Mesenchymal stem cell (in vitro differentiated cells and primary cell): ENCODE results near the gene ZCCHC13.

Source experiments
- DNase-seq: peaks from one replicate; pipeline ENCODE4 v3.0.0-alpha.2; 2013
- H2AFZ ChIP-seq: one replicate; pipeline ENCODE4 v1.6.1; 2013; ENCODE audit warnings: low read depth, mild to moderate bottlenecking, control low read depth, inconsistent platforms, low read length, moderate library complexity
- H2AK5ac ChIP-seq: 2 replicates; pipeline ENCODE4 v1.6.1; 2013; ENCODE audit warnings: low read length, moderate library complexity, mild to moderate bottlenecking, inconsistent platforms; ENCODE audit not compliant: severe bottlenecking
- H2BK120ac ChIP-seq: one replicate; pipeline ENCODE4 v1.6.1; 2013; ENCODE audit warnings: low read depth, mild to moderate bottlenecking, inconsistent platforms, low read length, moderate library complexity
- H2BK12ac ChIP-seq, 2 experiments: one replicate each; pipeline ENCODE4 v1.6.1; 2013; ENCODE audit warnings: inconsistent platforms in 2 of 2, low read length in 2 of 2, mild to moderate bottlenecking in 2 of 2, moderate library complexity in 2 of 2, control low read depth in 1 of 2
- H2BK15ac ChIP-seq: one replicate; pipeline ENCODE4 v1.6.1; 2013; ENCODE audit warnings: mild to moderate bottlenecking, low read depth, inconsistent platforms; ENCODE audit not compliant: poor library complexity, severe bottlenecking
- H2BK5ac ChIP-seq: 2 replicates; pipeline ENCODE4 v1.6.1; 2013; ENCODE audit warnings: low read depth, mild to moderate bottlenecking, low read length, control low read depth, inconsistent platforms; ENCODE audit not compliant: poor library complexity, severe bottlenecking
- H3K14ac ChIP-seq, 2 experiments: one replicate each; pipeline ENCODE4 v1.6.1; 2013; ENCODE audit warnings: inconsistent platforms in 2 of 2, low read length in 2 of 2, control low read depth in 1 of 2, mild to moderate bottlenecking in 1 of 2, moderate library complexity in 1 of 2
- H3K18ac ChIP-seq, 2 experiments: one replicate each; pipeline ENCODE4 v1.6.1; 2013; ENCODE audit warnings: inconsistent platforms in 2 of 2, low read length in 2 of 2, control low read depth in 1 of 2, low read depth in 1 of 2, mild to moderate bottlenecking in 1 of 2
- H3K23ac ChIP-seq, 2 experiments: one replicate each; pipeline ENCODE4 v1.6.1; 2013; ENCODE audit warnings: inconsistent platforms in 2 of 2, low read length in 2 of 2, mild to moderate bottlenecking in 2 of 2, moderate library complexity in 2 of 2, control low read depth in 1 of 2
- H3K27ac ChIP-seq: 2 replicates; pipeline ENCODE4 v1.5.1; 2013; ENCODE audit warnings: mild to moderate bottlenecking, moderate library complexity, low read length, control low read depth, inconsistent platforms; ENCODE audit not compliant: poor library complexity, severe bottlenecking
- H3K27me3 ChIP-seq, 2 experiments: 2 replicates each; pipeline versions ENCODE4 v1.6.1 to v1.7.0; 2013; ENCODE audit warnings: low read length in 2 of 2, mild to moderate bottlenecking in 2 of 2, moderate library complexity in 2 of 2, control low read depth in 1 of 2, inconsistent platforms in 1 of 2; ENCODE audit not compliant: control insufficient read depth in 1 of 2, insufficient read depth in 1 of 2
- H3K36me3 ChIP-seq, 2 experiments: 2 replicates each; pipeline versions ENCODE4 v1.6.1 to v1.7.0; 2013; ENCODE audit warnings: low read length in 2 of 2, control low read depth in 1 of 2, inconsistent platforms in 1 of 2, low read depth in 1 of 2, mild to moderate bottlenecking in 1 of 2; ENCODE audit not compliant: insufficient read depth in 2 of 2, control insufficient read depth in 1 of 2
- H3K4ac ChIP-seq, 2 experiments: one replicate each; pipeline ENCODE4 v1.6.1; 2013; ENCODE audit warnings: inconsistent platforms in 2 of 2, low read length in 2 of 2, mild to moderate bottlenecking in 2 of 2, moderate library complexity in 2 of 2, control low read depth in 1 of 2, low read depth in 1 of 2
- H3K4me1 ChIP-seq: 2 replicates; pipeline ENCODE4 v1.6.1; 2013; ENCODE audit warnings: low read depth, low read length, control low read depth; ENCODE audit not compliant: control insufficient read depth, insufficient read depth
- H3K4me2 ChIP-seq: 2 replicates; pipeline ENCODE4 v1.6.1; 2013; ENCODE audit warnings: low read length, mild to moderate bottlenecking, inconsistent platforms; ENCODE audit not compliant: poor library complexity, severe bottlenecking
- H3K4me3 ChIP-seq, 2 experiments: 2 replicates each; pipeline versions ENCODE4 v1.5.1 to v1.7.0; 2013; ENCODE audit warnings: low read length in 2 of 2, mild to moderate bottlenecking in 2 of 2, control low read depth in 1 of 2, low read depth in 1 of 2; ENCODE audit not compliant: insufficient read depth in 1 of 2
- H3K79me1 ChIP-seq: replicated peaks from 2 replicates; pipeline ENCODE4 v1.6.1; 2013; ENCODE audit warnings: mild to moderate bottlenecking, control low read depth, low read length, inconsistent platforms; ENCODE audit not compliant: poor library complexity, severe bottlenecking
- H3K9ac ChIP-seq: 2 replicates; pipeline ENCODE4 v1.7.0; 2013; ENCODE audit warnings: mild to moderate bottlenecking, low read length, moderate library complexity
- H3K9me3 ChIP-seq: 2 replicates; pipeline ENCODE4 v1.7.0; 2013; ENCODE audit warnings: mild to moderate bottlenecking, low read length; ENCODE audit not compliant: control insufficient read depth
- H4K8ac ChIP-seq: one replicate; pipeline ENCODE4 v1.6.1; 2013; ENCODE audit warnings: inconsistent platforms, mild to moderate bottlenecking, low read length, moderate library complexity
- H4K91ac ChIP-seq: one replicate; pipeline ENCODE4 v1.6.1; 2013; ENCODE audit warnings: mild to moderate bottlenecking, low read length, inconsistent platforms
- WGBS: methylation state at CpG from one replicate; pipeline ENCODE4 v1.1.7; 2013; ENCODE audit warnings: mixed read lengths; 5-methylcytosine and 5-hydroxymethylcytosine counted together

ZCCHC13 gene

DNA sequence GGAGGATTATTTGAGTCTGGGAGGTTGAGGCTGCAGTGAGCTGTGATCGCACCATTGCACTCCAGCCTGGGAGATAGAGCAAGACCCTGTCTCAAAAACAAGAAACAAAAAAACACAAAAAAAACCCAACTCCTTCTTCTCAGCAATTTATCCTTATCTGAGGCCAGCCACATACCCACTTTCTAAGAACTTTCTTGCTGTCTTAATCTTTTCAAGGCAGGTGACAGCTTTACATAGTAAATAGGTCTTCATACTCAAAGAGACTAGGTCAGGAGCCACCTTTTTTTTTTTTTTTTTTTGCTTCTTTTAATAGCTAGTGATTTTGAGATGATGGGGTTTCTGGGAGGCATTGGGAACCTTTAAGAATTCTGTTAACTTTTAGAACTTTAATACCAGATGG is 26.1 kb upstream of the ZCCHC13 start:
- Histone ChIP-seq H2BK15ac (no peak overlapping the region), H2BK5ac (no peak overlapping the region), H3K4me3 (no peak overlapping the region), H3K79me1 (peaks cover 5% of the 10 kb centered on the region), H3K14ac (no peak overlapping the region), H3K36me3 (peaks cover 10 to 86% of the 10 kb centered on the region in 2 experiments), H2AFZ (no peak overlapping the region), H3K18ac (no peak overlapping the region), H3K27ac (no peak overlapping the region), H3K4me2 (no peak overlapping the region), H2BK120ac (no peak overlapping the region), H3K9ac (no peak overlapping the region), H4K91ac (no peak overlapping the region), H3K4ac (no peak overlapping the region), H2AK5ac (no peak overlapping the region), H2BK12ac (no peak overlapping the region), H3K27me3 (peaks cover 0 to 7% of the 10 kb centered on the region in 2 experiments), H3K23ac (no peak overlapping the region), H3K9me3 (no peaks in the 10 kb centered on the region), H3K4me1 (no peaks in the 10 kb centered on the region), H4K8ac (no peak overlapping the region)
- no peak for DNase-seq
- WGBS = no CpG with 5 or more reads among the region's 1 CpG

DNA sequence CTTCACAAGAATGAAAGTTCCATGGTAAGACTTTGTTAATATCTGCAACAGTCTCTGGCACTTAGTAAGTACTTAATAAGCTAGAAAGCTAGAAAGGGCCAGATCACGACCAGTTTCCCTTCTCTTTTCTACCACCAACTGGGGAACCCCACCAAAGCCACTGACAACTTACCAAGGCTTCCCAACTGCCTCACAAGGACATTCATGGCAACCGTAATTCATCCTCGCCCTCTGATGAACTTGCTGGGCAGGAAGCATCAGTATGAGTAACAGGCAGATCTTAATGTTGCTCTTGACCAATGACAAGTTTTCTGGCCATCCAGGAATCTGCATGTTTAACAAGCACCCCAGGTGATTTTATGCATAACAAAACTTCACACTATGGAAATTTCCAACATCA is 23.2 kb upstream of the ZCCHC13 start:
- H3K27me3 ChIP-seq = peaks cover 0 to 7% of the 10 kb centered on the region in 2 experiments
- no peak overlapping the region for H2AFZ ChIP-seq
- H3K23ac ChIP-seq = no peak overlapping the region
- H3K4me3 ChIP-seq = no peak overlapping the region
- H3K4me2 ChIP-seq = no peak overlapping the region
- H3K27ac ChIP-seq = no peak overlapping the region
- H3K9ac ChIP-seq = no peak overlapping the region
- no peak for DNase-seq
- no peak overlapping the region for H3K14ac ChIP-seq
- no peak overlapping the region for H2BK120ac ChIP-seq
- H4K91ac ChIP-seq = no peak overlapping the region
- no peak overlapping the region for H3K4ac ChIP-seq
- peaks cover 5 to 85% of the 10 kb centered on the region in 2 experiments for H3K36me3 ChIP-seq
- H2BK15ac ChIP-seq = no peak overlapping the region
- no peak overlapping the region for H3K18ac ChIP-seq
- no peaks in the 10 kb centered on the region for H3K9me3 ChIP-seq
- no peak overlapping the region for H2AK5ac ChIP-seq
- H4K8ac ChIP-seq = no peak overlapping the region
- 89% methylated on average over 3 of the region's 3 CpGs for WGBS
- H3K79me1 ChIP-seq = peaks cover 5% of the 10 kb centered on the region
- H2BK12ac ChIP-seq = no peak overlapping the region
- H2BK5ac ChIP-seq = no peak overlapping the region
- no peaks in the 10 kb centered on the region for H3K4me1 ChIP-seq

DNA sequence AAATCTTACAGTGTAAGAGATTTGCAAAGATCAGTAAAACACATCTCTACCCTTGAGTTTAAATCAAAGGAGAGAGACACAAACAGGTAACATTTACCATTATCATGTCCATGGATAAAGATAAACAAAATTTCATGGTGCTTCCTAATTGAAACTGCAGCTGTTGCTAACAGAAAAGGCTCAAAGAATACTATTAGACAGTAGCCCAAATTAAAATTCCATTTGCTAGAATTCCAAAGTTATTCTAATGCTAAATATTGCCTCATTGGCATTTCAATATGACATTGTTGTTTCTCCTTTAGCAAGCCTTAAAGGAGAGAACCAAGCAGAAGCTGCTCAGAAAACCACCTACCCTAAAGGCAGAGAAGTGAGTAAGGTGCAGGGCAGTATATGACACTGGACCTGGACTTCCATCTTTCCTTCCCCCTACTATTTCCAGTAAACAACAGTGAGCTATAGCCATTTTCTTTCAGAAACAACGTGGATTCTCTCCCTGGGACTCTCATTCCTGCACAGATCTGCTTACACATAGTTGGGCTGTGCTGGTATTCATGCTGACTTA is 19.5 kb upstream of the ZCCHC13 start:
- Histone ChIP-seq H2BK5ac (no peak overlapping the region), H2AFZ (no peak overlapping the region), H2AK5ac (no peak overlapping the region), H3K4me2 (no peak overlapping the region), H3K4ac (no peak overlapping the region), H2BK12ac (no peak overlapping the region), H3K23ac (no peak overlapping the region), H4K91ac (no peak overlapping the region), H3K9me3 (peaks cover 8% of the 10 kb centered on the region), H3K14ac (no peak overlapping the region), H3K18ac (no peak overlapping the region), H3K27me3 (peaks cover 0 to 7% of the 10 kb centered on the region in 2 experiments), H3K9ac (no peak overlapping the region), H3K27ac (no peak overlapping the region), H3K4me3 (no peak overlapping the region), H3K79me1 (peaks cover 3% of the 10 kb centered on the region), H2BK120ac (no peak overlapping the region), H3K36me3 (peaks cover 6 to 82% of the 10 kb centered on the region in 2 experiments), H3K4me1 (no peaks in the 10 kb centered on the region), H4K8ac (no peak overlapping the region), H2BK15ac (no peak overlapping the region)
- no peak for DNase-seq
- WGBS = no CpG with 5 or more reads among the region's 1 CpG

DNA sequence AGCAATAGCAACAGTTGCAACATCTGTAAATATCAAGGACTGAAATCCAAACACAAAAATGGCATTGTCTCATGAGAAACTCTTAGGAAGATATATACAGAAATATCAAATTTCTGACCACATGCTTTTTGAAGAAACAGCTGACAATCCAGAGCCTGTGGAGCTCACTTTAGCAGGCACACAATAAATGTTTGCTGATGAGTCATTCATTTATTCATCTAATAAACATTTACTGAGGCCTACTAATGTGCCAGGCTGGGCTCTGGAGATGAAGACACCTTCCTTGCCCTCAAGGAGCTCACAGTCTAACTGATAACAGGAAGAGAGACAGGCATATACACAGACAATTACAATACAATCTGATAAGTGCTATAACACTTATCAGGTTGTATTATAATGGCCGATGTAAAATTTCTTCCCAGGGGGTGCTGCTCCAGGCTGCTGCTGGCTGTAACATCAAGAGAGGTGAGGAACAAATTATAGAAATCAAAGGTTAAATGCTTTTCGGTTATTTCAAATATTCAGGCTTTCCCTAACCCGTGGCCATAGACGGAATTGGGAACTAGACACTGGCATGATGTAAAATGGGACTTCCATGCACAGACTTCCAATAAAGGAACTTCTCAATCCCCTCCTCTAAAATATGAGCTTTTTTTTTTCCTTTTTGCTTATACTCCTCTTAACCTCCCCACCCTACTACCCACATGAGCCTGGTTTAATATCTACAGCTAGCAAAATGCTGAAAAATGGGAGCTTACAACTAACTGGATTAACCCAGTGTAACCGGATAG is 16.8 kb upstream of the ZCCHC13 start:
- Histone ChIP-seq H4K91ac (no peak overlapping the region), H3K27me3 (peaks cover 0 to 3% of the 10 kb centered on the region in 2 experiments), H3K9ac (no peak overlapping the region), H3K36me3 (peaks cover 4 to 55% of the 10 kb centered on the region in 2 experiments), H2AFZ (no peak overlapping the region), H2BK15ac (no peak overlapping the region), H3K79me1 (no peaks in the 10 kb centered on the region), H2BK5ac (no peak overlapping the region), H2AK5ac (no peak overlapping the region), H3K4me2 (no peak overlapping the region), H3K4ac (no peak overlapping the region), H3K14ac (no peak overlapping the region), H3K23ac (no peak overlapping the region), H2BK120ac (no peak overlapping the region), H3K4me1 (no peaks in the 10 kb centered on the region), H2BK12ac (no peak overlapping the region), H3K4me3 (no peak overlapping the region), H4K8ac (no peak overlapping the region), H3K18ac (no peak overlapping the region), H3K9me3 (peaks cover 8% of the 10 kb centered on the region), H3K27ac (no peak overlapping the region)
- 100% methylated on average over 3 of the region's 5 CpGs for WGBS
- peak; percentile 50 for DNase-seq
